ENCODE data around the gene PCDHGC3.
A peak's percentile ranks its signal among the peaks of the same experiment; 100 is the strongest.
"Not testable (repeated sequence)": the region's sequence is repeated elsewhere in the genome, so short reads cannot be mapped to it uniquely, and the experiment has no call there.

The PCDHGC3 gene

GRCh38 chr5:141475625-141476131 lies at the start of gene PCDHGC3:
Gene PCDHGC3, plus strand, starts transcription at chr5:141475966. Its CDS starts 151 bp downstream, at chr5:141476117.
- DNase-seq (ENCODE audit: low read depth in 3 of 3) = peak; percentile 23 to 65 (median 30)

GRCh38 chr5:141427783-141428426 lies 47.9 kb upstream of the PCDHGC3 start:
- no peak for DNase-seq (ENCODE audit: low read depth in 3 of 3)

- DNase-seq (ENCODE audit: low read depth in 3 of 3) = peak in 1 of 3 experiments; percentile 31
These were observed 45.2 kb upstream of the PCDHGC3 start, which contains the start of gene PCDHGA12 for GRCh38 chr5:141430332-141431113. Gene PCDHGA12, plus strand, starts transcription at chr5:141430507. Its CDS starts 253 bp downstream, at chr5:141430760.

GRCh38 chr5:141431286-141431685 lies 44.5 kb upstream of the PCDHGC3 start:
- DNase-seq (ENCODE audit: low read depth in 3 of 3) = no peak

GRCh38 chr5:141432308-141432707 lies 43.5 kb upstream of the PCDHGC3 start:
- not testable (repeated sequence) for DNase-seq (ENCODE audit: low read depth in 3 of 3)

- DNase-seq (ENCODE audit: low read depth in 3 of 3) = not testable (repeated sequence)
These were observed 43.0 kb upstream of the PCDHGC3 start for GRCh38 chr5:141432726-141433125.

- DNase-seq (ENCODE audit: low read depth in 3 of 3) = no peak
These were observed 41.8 kb upstream of the PCDHGC3 start for GRCh38 chr5:141434006-141434405.

GRCh38 chr5:141437221-141437620 lies 38.5 kb upstream of the PCDHGC3 start:
- no peak for DNase-seq (ENCODE audit: low read depth in 3 of 3)

- DNase-seq (ENCODE audit: low read depth in 3 of 3) = no peak
These were observed 36.2 kb upstream of the PCDHGC3 start for GRCh38 chr5:141439411-141440141.

- DNase-seq (ENCODE audit: low read depth in 3 of 3) = no peak
These were observed 35.4 kb upstream of the PCDHGC3 start for GRCh38 chr5:141440341-141440740.

GRCh38 chr5:141441571-141442170 lies 34.1 kb upstream of the PCDHGC3 start:
- no peak for DNase-seq (ENCODE audit: low read depth in 3 of 3)

GRCh38 chr5:141465351-141465750 lies 10.4 kb upstream of the PCDHGC3 start:
- DNase-seq (ENCODE audit: low read depth in 3 of 3) = no peak

- no peak for DNase-seq (ENCODE audit: low read depth in 3 of 3)
These were observed 556 bp downstream of the PCDHGC3 start for GRCh38 chr5:141476132-141476911.

GRCh38 chr5:141477044-141477575 lies 1.3 kb downstream of the PCDHGC3 start:
- DNase-seq (ENCODE audit: low read depth in 3 of 3) = no peak

GRCh38 chr5:141477815-141478214 lies 2.0 kb downstream of the PCDHGC3 start:
- no peak for DNase-seq (ENCODE audit: low read depth in 3 of 3)

- no peak for DNase-seq (ENCODE audit: low read depth in 3 of 3)
These were observed 2.7 kb downstream of the PCDHGC3 start for GRCh38 chr5:141478321-141478945.

GRCh38 chr5:141479776-141480175 lies 4.0 kb downstream of the PCDHGC3 start:
- no peak for DNase-seq (ENCODE audit: low read depth in 3 of 3)

- no peak for DNase-seq (ENCODE audit: low read depth in 3 of 3)
These were observed 8.1 kb downstream of the PCDHGC3 start for GRCh38 chr5:141483902-141484301.

- DNase-seq (ENCODE audit: low read depth in 3 of 3) = no peak
These were observed 8.5 kb downstream of the PCDHGC3 start for GRCh38 chr5:141484310-141484640.

GRCh38 chr5:141484641-141485311 lies 9.0 kb downstream of the PCDHGC3 start, which contains the start of gene PCDHGC4:
Gene PCDHGC4, plus strand, starts transcription at chr5:141485030. Its CDS starts 144 bp downstream, at chr5:141485174.
- no peak for DNase-seq (ENCODE audit: low read depth in 3 of 3)
